ENCODE data around the gene NACA2. TPM values are rescaled to one million over a fixed set of nuclear protein-coding genes. Genes with fewer than 3 reads are reported as not detected.
"Not testable (repeated sequence)": the region's sequence is repeated elsewhere in the genome, so short reads cannot be mapped to it uniquely, and the experiment has no call there.

NACA2 gene
- total RNA-seq, 4 donors from 2014 or later: not detected

- Histone ChIP-seq H3K4me3 (no peak overlapping the region), H3K27me3 (no peaks in the 10 kb centered on the region), H3K36me3 (peaks cover 0 to 3% of the 10 kb centered on the region in 2 donors), H3K9me3 (no peaks in the 10 kb centered on the region), H3K27ac (no peak overlapping the region), H3K4me1 (no peaks in the 10 kb centered on the region)
- intact Hi-C loops (cut with DNase I; ENCODE audit: low total_unique reads): no loop called here
- no peak for TF ChIP-seq POLR2A (IDR thresholded peaks at IDR 0.05)
- no peak for DNase-seq
Measured at GRCh38 chr17:61634011-61634539, 43.1 kb upstream of the NACA2 start.

DNA sequence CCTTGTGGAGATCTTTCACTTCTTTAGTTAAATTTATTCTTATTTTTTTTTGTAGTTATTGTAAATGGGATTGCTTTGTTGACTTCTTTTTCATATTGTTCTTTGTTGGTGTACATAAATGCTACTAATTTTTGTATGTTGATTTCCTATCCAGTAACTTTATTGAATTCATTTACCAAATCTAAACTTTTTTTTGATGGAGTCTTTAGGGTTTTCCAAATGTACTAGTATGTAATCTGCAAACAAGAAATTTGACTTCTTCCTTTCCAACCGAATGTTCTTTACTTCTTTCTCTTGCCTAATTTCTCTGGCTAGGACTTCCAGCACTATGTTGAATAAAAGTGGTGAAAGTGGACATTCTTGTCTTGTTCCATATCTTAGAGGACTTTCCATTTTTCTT lies 41.8 kb upstream of the NACA2 start:
- intact Hi-C loops (cut with DNase I; ENCODE audit: low total_unique reads): no loop called here
- Histone ChIP-seq H3K9me3 (no peaks in the 10 kb centered on the region), H3K4me1 (no peaks in the 10 kb centered on the region), H3K27ac (no peak overlapping the region), H3K4me3 (no peak overlapping the region), H3K36me3 (peaks cover 0 to 3% of the 10 kb centered on the region in 2 donors), H3K27me3 (no peaks in the 10 kb centered on the region)
- TF ChIP-seq, protein P1, sequence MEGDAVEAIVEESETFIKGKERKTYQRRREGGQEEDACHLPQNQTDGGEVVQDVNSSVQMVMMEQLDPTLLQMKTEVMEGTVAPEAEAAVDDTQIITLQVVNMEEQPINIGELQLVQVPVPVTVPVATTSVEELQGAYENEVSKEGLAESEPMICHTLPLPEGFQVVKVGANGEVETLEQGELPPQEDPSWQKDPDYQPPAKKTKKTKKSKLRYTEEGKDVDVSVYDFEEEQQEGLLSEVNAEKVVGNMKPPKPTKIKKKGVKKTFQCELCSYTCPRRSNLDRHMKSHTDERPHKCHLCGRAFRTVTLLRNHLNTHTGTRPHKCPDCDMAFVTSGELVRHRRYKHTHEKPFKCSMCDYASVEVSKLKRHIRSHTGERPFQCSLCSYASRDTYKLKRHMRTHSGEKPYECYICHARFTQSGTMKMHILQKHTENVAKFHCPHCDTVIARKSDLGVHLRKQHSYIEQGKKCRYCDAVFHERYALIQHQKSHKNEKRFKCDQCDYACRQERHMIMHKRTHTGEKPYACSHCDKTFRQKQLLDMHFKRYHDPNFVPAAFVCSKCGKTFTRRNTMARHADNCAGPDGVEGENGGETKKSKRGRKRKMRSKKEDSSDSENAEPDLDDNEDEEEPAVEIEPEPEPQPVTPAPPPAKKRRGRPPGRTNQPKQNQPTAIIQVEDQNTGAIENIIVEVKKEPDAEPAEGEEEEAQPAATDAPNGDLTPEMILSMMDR (IDR thresholded peaks at IDR 0.05): no peak
- no peak for TF ChIP-seq POLR2A (IDR thresholded peaks at IDR 0.05)
- DNase-seq: no peak

GRCh38 chr17:61631800-61632199 lies 40.8 kb upstream of the NACA2 start:
- TF ChIP-seq, protein P1 (IDR thresholded peaks at IDR 0.05): no peak
- TF ChIP-seq POLR2A (IDR thresholded peaks at IDR 0.05): no peak

GRCh38 chr17:61628158-61628557 lies 37.1 kb upstream of the NACA2 start:
- DNase-seq; H3K27ac ChIP-seq; H3K27me3 ChIP-seq; H3K4me3 ChIP-seq; H3K36me3 ChIP-seq; intact Hi-C loops (cut with DNase I; ENCODE audit: low total_unique reads); H3K9me3 ChIP-seq; H3K4me1 ChIP-seq: not testable (repeated sequence)

More at GRCh38 chr17:61631800-61632199, 40.8 kb upstream of the NACA2 start:
- Histone ChIP-seq H3K4me1 (no peaks in the 10 kb centered on the region), H3K36me3 (peaks cover 0 to 3% of the 10 kb centered on the region in 2 donors), H3K27me3 (no peaks in the 10 kb centered on the region), H3K27ac (no peak overlapping the region), H3K9me3 (no peaks in the 10 kb centered on the region), H3K4me3 (no peak overlapping the region)
- intact Hi-C loops (cut with DNase I; ENCODE audit: low total_unique reads): no loop called here
- no peak for DNase-seq

DNA sequence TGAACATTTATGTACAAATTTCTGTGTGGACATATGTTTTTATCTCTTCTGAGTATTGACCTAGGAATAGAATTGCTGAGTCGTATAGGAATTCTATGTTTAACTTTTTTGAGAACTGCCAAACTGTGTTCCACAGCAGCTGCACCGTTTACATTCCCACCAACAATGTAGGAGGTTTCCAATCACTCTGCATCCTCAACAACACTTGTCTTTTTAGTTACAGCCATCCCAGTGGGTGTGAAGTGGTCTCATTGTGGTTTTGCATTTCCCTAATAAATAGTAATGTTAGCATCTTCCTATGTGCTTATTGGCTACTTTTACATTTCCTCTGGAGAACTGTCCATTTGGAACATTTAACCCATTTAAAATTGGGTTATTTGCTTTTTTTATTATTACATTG lies 36.6 kb upstream of the NACA2 start:
- H3K4me3 ChIP-seq: no peak overlapping the region
- H3K27ac ChIP-seq: no peak overlapping the region
- no peaks in the 10 kb centered on the region for H3K27me3 ChIP-seq
- DNase-seq: no peak
- no peak for TF ChIP-seq POLR2A (IDR thresholded peaks at IDR 0.05)
- TF ChIP-seq, protein P1 (IDR thresholded peaks at IDR 0.05): no peak
- no peaks in the 10 kb centered on the region for H3K36me3 ChIP-seq
- intact Hi-C loops (cut with DNase I; ENCODE audit: low total_unique reads): no loop called here
- H3K4me1 ChIP-seq: no peaks in the 10 kb centered on the region
- H3K9me3 ChIP-seq: no peaks in the 10 kb centered on the region

DNA sequence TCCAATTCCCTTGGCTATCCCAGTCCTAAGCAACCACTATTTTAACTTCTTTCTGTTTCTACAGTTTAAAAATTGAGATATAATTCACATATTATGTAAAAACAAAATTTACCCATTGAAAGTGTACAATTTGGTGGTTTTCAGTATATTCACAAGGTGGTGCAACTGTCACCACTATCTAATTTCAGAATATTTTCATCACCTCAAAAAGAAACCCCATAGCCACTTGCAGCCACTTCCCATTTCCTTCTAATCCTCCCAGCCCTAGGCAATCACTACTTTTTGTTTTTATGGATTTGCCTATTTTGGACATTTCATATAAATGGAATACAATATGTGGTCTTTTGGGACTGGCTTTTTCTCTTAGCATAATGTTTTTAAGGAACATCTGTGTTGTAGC lies 36.1 kb upstream of the NACA2 start:
- DNase-seq: no peak
- Histone ChIP-seq H3K27ac (no peak overlapping the region), H3K27me3 (no peaks in the 10 kb centered on the region), H3K4me1 (no peaks in the 10 kb centered on the region), H3K36me3 (no peaks in the 10 kb centered on the region), H3K4me3 (no peak overlapping the region), H3K9me3 (no peaks in the 10 kb centered on the region)
- no peak for TF ChIP-seq POLR2A (IDR thresholded peaks at IDR 0.05)
- TF ChIP-seq, protein P1 (IDR thresholded peaks at IDR 0.05): no peak
- intact Hi-C loops (cut with DNase I; ENCODE audit: low total_unique reads): no loop called here
